AG04450 (cell line): Measurements from ENCODE around the gene CDC42BPA. TPM values are rescaled to one million over a fixed set of nuclear protein-coding genes. Genes with fewer than 3 reads are reported as not detected.
"Not testable (repeated sequence)": the region's sequence is repeated elsewhere in the genome, so short reads cannot be mapped to it uniquely, and the experiment has no call there.

ENCODE experiments used
- CTCF ChIA-PET: fragments of 300-600, 350-600 bp; formaldehyde crosslinking; extraction: SDS; loops from one replicate; lab custom pipeline; 2022; ENCODE audit warnings: antibody characterized with exemption, inconsistent platforms; lab: Charles Lee
- POLR2A ChIA-PET: fragments of 350-600 bp; formaldehyde crosslinking; extraction: SDS; loops from one replicate; lab custom pipeline; 2021; ENCODE audit warnings: antibody characterized with exemption, inconsistent platforms; lab: Yijun Ruan, JAX
- DNase-seq: peaks from one replicate; pipeline ENCODE4 v3.0.0-alpha.2; 2011; ENCODE audit warnings: low read depth, low spot score
- H3K27ac ChIP-seq: one replicate; pipeline ENCODE4 v1.5.1; 2012; ENCODE audit warnings: low read depth, low read length, control low read depth
- H3K27me3 ChIP-seq: one replicate; pipeline ENCODE4 v1.6.0; 2012; ENCODE audit warnings: low read length; ENCODE audit not compliant: control insufficient read depth, insufficient read depth
- H3K4me3 ChIP-seq: 2 replicates; pipeline ENCODE4 v1.5.1; 2011; ENCODE audit warnings: mild to moderate bottlenecking, low read depth, low read length, control low read depth
- H3K9me3 ChIP-seq: 2 replicates; pipeline ENCODE4 v1.5.1; 2012; ENCODE audit warnings: low read length; ENCODE audit not compliant: control insufficient read depth, insufficient read depth
- polyA plus RNA-seq: library from polyadenylated mRNA; depleted of rRNA; stranded (reverse); fragments of >200 nt; gene quantifications from 2 replicates; pipeline ENCODE4 v1.2.3, GENCODE V29; 2011
- TF ChIP-seq, protein P1 (sequence below): IDR thresholded peaks from 2 replicates; pipeline ENCODE4 v1.5.1; 2011; ENCODE audit warnings: low read depth, low read length, control low read depth, inconsistent platforms

The CDC42BPA gene
- polyA plus RNA-seq, 1 experiment, result 30.7 TPM

DNA sequence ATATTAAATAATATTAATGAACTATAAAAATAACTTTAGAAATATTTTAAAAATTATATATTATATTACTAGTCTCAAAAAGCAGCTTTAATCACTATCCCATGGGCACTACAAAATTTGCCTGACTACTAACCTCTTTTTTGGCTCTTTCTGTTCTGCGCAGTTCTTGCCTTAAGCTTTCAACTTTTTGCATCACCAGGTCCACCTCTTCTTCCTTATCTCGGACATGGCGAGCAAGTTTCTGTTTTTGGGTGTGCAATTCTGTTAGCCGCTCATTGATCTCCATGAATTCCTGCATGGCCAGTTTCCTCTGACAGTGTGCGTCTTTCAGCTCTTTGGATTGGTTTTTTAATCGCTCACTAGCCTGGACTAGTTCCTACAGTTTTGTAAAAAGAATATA is 205.8 kb downstream of the CDC42BPA start:
- DNase-seq, result no peak
- ChIA-PET CTCF (interaction anchor here (1.2 kb wide), 1 partner anchor 19 kb away, joined by 4 read pairs; no protein-coding TSS in a partner anchor), POLR2A (no interaction called here)
- TF ChIP-seq, protein P1, sequence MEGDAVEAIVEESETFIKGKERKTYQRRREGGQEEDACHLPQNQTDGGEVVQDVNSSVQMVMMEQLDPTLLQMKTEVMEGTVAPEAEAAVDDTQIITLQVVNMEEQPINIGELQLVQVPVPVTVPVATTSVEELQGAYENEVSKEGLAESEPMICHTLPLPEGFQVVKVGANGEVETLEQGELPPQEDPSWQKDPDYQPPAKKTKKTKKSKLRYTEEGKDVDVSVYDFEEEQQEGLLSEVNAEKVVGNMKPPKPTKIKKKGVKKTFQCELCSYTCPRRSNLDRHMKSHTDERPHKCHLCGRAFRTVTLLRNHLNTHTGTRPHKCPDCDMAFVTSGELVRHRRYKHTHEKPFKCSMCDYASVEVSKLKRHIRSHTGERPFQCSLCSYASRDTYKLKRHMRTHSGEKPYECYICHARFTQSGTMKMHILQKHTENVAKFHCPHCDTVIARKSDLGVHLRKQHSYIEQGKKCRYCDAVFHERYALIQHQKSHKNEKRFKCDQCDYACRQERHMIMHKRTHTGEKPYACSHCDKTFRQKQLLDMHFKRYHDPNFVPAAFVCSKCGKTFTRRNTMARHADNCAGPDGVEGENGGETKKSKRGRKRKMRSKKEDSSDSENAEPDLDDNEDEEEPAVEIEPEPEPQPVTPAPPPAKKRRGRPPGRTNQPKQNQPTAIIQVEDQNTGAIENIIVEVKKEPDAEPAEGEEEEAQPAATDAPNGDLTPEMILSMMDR, result no peak
- no peak overlapping the region for H3K4me3 ChIP-seq
- no peaks in the 10 kb centered on the region for H3K27me3 ChIP-seq
- no peaks in the 10 kb centered on the region for H3K9me3 ChIP-seq
- H3K27ac ChIP-seq, result no peak overlapping the region

- POLR2A ChIA-PET, result no interaction called here
- no peak overlapping the region for H3K27ac ChIP-seq
- no peaks in the 10 kb centered on the region for H3K9me3 ChIP-seq
- TF ChIP-seq, protein P1, result no peak
- no peak for DNase-seq
- H3K27me3 ChIP-seq, result no peaks in the 10 kb centered on the region
- H3K4me3 ChIP-seq, result no peak overlapping the region
- CTCF ChIA-PET, result interaction anchor here (0.6 to 1.2 kb wide), 2 partner anchors 20 to 325 kb away, joined by 3 to 4 read pairs; no protein-coding TSS in a partner anchor
Observed at GRCh38 chr1:227111782-227112181, 206.5 kb downstream of the CDC42BPA start.

DNA sequence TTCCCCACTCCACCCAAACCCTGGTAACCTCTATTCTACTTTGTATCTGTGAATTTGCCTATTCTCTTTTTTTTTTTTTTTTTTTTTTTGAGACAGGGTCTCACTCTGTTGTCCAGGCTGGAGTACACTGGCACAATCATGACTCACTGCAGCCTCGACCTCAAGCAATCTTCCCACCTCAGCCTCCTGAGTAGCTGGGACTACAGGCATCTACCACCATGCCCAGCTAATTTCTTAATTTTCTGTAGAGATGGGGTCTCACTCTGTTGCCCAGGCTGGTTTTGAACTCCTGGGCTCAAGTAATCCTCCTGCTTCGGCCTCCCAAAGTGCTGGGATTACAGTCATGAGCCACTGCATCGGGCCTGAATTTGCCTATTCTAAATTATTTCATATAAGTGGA is 213.0 kb downstream of the CDC42BPA start:
- CTCF ChIA-PET, H3K27me3 ChIP-seq, POLR2A ChIA-PET, H3K4me3 ChIP-seq, DNase-seq, H3K9me3 ChIP-seq, H3K27ac ChIP-seq: not testable (repeated sequence)

GRCh38 chr1:227102056-227102455 is 216.2 kb downstream of the CDC42BPA start:
- Histone ChIP-seq H3K27ac (no peak overlapping the region), H3K4me3 (no peak overlapping the region), H3K27me3 (no peaks in the 10 kb centered on the region), H3K9me3 (no peaks in the 10 kb centered on the region)
- CTCF ChIA-PET, result no interaction called here
- POLR2A ChIA-PET, result no interaction called here
- no peak for DNase-seq
- TF ChIP-seq, protein P1, result no peak

DNA sequence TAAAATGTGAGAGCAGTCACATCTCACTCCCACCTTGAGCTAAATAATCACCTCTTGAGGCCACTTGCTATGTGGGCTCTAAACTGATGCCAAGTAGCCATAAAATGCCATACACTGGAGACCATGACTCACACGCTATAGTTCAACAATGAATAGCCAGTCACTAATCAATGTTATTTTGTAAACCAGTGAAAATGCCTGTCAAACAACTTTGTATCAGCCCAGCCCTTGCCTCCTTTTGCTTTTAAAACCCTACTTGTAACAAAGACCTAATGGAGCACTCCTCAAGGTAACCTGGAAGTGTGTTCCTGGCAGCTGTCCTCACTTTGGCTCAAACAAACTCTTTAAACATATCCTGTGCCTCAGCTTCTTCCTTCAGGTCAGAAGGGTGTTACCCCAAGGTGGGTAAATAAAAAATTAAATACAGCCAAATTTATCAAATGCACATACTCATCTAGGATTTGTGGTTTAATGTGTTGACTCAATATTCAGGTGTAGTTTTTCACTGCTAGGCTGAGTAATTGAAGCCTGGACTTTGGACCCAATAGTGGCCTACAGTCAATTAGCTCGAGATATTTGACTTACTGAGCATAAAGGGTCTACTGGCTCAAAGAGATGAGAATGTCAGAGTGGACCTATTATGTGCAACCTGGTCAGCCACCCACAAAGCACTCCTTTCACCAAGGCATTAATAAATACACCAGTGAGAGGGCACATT is 223.9 kb downstream of the CDC42BPA start:
- no peak overlapping the region for H3K4me3 ChIP-seq
- ChIA-PET CTCF (interaction anchor here (1.1 kb wide), 1 partner anchor 468 kb away, joined by 3 read pairs; no protein-coding TSS in a partner anchor), POLR2A (no interaction called here)
- no peak overlapping the region for H3K27ac ChIP-seq
- H3K9me3 ChIP-seq, result no peaks in the 10 kb centered on the region
- H3K27me3 ChIP-seq, result no peaks in the 10 kb centered on the region
- TF ChIP-seq, protein P1, result no peak
- no peak for DNase-seq
